ENCODE data around the gene B3GNT5.

DNA sequence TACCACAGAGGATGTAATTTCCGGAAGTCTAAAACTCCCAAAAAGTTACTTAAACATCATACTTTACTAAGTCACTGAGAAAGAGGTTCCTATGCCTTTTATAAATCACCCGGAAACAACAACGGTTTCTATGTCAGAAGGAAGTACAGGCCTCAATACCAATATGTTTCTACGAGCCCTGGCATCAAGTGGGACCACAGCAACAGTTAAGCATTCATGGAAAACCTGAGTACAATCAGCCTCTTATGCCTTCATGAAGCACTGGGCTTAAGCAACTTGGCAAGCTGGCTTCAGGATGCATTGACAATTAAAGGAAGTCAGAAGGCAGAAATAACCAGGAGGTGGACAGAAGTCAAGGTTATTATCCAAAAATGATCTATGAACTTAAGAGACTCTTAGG lies 19.1 kb upstream of the B3GNT5 start:
- TF ChIP-seq, protein P1, sequence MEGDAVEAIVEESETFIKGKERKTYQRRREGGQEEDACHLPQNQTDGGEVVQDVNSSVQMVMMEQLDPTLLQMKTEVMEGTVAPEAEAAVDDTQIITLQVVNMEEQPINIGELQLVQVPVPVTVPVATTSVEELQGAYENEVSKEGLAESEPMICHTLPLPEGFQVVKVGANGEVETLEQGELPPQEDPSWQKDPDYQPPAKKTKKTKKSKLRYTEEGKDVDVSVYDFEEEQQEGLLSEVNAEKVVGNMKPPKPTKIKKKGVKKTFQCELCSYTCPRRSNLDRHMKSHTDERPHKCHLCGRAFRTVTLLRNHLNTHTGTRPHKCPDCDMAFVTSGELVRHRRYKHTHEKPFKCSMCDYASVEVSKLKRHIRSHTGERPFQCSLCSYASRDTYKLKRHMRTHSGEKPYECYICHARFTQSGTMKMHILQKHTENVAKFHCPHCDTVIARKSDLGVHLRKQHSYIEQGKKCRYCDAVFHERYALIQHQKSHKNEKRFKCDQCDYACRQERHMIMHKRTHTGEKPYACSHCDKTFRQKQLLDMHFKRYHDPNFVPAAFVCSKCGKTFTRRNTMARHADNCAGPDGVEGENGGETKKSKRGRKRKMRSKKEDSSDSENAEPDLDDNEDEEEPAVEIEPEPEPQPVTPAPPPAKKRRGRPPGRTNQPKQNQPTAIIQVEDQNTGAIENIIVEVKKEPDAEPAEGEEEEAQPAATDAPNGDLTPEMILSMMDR (IDR thresholded peaks at IDR 0.05), result no peak
- no peak for TF ChIP-seq POLR2A (IDR thresholded peaks at IDR 0.05)

Data from esophagus squamous epithelium (tissue), 4 donors.